Activated CD4-positive, alpha-beta T cell treated with anti-CD3 and anti-CD28 coated beads, Interleukin-2, Interleukin-6, amounts not matched to agents 100 ng/mL and 50 ng/mL, durations not matched to agents 16 hours and 8 hours (primary cell): Measurements from ENCODE around the gene LYPD6B.

Experiments
- DNase-seq: peaks from one replicate; pipeline ENCODE4 v3.0.0-alpha.2; 2020

LYPD6B gene

DNA sequence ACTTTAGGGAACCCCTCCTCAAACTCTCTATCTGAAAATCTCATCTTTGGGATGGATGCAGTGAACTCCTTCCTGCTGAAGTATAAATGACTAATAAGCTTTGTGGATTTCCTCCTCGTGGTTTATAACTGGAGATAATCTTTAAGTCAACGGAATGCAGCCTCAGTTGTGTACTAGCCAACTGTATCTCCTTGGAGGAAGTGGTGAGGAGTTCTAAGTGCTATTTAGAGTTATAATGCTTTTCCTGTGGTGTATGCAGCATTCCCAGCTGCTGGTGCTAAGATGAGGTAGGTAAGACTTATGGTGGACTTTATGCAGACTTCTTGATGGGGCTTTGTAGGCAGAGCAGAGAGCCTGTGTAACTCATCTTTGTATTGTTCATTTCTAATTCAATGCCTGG is 90.9 kb downstream of the LYPD6B start:
- DNase-seq = no peak

GRCh38 chr2:149132339-149132738 is 93.8 kb downstream of the LYPD6B start:
- DNase-seq = no peak

GRCh38 chr2:149132901-149133300 is 94.4 kb downstream of the LYPD6B start:
- no peak for DNase-seq

DNA sequence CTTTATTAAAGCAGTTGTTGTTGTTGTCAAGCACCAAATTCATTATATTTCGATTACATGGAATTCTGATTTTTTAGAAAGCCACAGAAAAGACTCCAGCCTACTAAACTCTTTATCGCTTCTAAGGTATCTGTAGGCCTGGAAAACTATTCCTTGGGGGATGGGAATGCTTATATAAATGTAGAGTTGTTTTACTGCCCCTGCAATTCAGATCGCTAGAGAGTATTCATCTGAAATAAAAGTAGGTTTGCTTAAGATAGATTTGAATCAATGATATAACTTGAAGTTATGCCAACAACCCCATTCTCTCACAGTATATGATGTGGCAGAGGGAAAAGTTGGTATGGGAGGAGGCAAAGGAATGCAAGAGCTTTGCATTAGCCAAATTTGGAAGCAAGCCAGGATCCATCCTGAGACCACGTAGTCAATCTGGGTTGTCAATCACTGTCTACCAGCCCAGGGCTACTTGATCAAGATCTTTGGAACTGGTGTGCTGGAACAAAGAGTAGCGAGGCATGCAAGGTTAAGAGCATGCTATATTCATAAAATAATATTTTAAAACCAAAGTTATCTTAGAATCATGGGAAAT is 95.9 kb downstream of the LYPD6B start:
- DNase-seq = no peak

GRCh38 chr2:149136111-149136510 is 97.6 kb downstream of the LYPD6B start:
- no peak for DNase-seq

DNA sequence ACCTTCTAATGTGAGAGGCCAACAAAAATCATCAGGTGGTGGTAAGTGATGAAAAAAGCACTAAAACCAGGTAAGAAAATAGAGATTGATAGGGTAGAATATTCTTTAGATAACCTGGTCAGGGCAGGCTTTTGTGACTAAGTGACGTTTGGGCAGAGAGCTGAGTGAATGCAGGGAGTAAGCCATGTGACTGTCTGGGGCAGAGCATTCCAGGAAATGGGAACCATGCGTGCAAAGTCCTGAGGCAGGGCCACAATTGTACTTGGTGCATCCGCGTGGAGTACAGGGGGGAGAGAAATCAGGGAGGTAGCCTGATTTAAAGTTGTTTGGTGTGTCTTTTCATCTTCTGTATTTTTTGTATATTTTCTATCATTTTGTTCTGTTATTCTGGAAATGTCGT is 102.5 kb downstream of the LYPD6B start:
- no peak for DNase-seq

- DNase-seq = no peak
These were observed 105.2 kb downstream of the LYPD6B start for GRCh38 chr2:149143734-149144133.

- DNase-seq = no peak
These were observed 107.1 kb downstream of the LYPD6B start for GRCh38 chr2:149145314-149146295.

DNA sequence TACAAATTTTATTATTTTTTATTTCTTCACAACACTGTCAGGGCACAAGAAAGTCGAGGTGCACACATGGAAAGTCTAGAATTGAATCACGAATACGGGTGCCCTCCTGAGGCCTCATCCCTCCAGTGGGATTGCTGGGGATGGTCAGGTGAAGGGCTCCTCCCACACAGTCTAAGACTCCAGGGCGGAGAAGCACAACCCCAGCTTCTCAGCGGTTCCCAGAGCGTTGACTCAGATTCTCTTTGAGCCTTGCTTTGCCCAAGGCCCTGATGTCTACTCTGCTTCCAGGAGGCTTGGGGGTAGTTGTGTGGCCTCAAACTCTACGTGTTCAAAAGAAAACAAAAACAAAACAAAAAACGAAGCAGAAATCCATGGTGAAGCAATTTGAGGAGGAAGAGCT is 108.4 kb downstream of the LYPD6B start:
- DNase-seq = no peak

DNA sequence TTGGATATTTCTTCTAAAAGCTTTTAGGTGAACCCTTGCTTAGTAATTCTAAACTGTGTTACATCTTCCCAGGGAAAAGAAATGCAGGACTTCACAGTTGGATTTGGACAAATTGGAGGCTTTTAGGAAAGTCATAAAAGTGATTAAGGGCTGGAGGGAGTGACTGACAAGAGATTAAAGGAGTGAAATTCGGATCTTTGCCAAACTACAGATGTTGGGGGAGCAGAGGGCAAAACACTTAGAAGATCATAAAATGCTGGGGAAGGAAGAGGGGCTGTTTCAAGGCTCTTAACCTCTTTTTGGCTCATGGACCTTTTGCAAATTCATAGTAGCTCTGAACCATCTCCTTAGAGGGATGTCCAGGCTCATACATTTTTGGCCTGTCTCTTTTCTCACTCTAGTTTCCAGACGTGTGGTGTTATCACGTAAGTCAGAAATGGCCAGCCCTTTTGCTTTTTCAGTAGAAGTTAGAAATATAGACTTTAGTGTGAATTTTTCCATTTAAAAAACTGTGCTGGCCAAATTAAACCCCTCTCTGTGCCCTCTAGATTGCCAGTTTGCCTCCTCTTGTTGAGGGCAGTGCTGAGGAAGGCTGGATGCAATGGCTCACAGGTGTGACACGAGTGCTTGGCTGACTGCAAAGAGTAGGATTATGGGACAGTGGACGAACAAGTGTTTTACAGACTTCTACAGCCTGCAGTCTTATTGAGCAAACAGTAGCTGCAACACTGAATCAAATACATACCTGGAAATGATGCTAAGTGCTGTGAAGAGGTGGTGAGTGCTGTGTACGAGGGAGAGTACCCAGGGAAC is 109.9 kb downstream of the LYPD6B start:
- DNase-seq = no peak

- DNase-seq = no peak
These were observed 110.5 kb downstream of the LYPD6B start for GRCh38 chr2:149149007-149149297.

GRCh38 chr2:149152469-149152953 is 114.0 kb downstream of the LYPD6B start:
- DNase-seq = no peak

DNA sequence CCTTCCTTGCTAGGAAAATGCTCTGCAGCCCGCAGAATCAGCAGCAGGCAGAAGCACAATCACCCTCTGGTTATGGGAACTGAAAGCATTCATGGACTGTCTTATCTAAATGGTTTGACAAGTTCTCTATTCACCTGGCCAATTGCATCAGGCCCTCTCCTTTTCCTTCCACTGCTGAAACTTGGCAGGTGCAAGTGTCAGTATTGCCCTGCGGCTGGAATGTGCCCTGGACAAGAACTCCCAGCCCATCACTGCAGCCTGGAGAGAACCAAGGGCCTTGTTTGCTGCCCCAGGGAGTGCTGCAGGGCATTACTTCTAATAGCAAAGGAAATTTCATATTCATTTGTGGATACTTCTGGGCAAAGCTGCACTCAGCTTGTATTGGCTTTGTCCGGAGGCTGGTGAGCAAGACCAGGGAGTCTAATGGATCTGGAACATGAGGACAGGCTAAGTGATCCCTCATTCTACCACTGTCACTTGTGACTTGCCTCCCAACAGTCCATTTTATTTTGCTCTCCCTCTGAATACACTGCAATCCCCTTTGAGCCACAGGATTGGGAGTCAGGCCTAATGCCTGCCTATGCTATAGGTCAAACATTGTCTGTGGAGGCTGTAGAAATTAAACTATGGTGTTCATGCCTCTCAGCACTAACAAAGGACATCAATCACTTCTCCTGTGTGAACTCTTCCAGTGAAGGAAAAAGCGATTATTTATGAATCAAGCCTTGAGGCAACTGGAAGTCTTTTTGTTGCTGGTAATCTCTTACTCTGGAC is 116.9 kb downstream of the LYPD6B start:
- DNase-seq = no peak

- no peak for DNase-seq
These were observed 117.5 kb downstream of the LYPD6B start for GRCh38 chr2:149155988-149156387.

DNA sequence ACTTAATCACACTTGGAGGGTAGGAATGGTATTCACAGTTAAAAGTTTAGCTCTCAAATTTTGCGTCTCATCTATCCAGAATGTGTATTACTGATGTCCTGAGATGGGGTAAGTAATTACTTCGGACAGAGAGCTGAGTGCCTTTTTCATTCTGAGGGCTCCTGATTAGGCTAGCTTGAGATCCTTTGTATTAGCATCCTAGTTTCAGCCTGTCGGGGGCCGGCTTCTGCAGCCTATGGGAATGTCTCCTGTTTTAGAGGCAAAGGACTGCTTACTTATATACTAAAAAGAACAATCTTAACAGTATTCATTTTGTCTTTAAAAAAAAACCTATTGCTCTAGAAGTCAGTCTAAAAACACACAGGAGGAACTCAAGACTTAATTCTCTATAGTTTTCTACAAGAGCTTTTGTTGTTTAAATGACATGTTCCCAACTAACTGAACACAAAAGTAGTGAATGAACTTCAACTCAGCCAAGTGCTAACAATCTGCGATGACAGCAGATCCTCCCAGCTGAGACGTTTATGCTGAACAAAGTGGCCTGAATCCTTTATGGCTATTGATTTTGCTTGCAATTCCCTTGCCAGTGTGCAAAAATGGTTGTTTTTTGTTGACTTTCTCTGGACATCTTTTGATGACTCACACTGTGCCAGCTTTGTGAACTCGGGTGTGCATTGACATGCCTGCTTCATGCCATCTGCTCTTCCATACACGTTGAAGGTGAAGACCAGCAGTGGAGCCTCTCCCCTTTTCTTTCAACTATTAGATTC is 118.7 kb downstream of the LYPD6B start:
- no peak for DNase-seq

GRCh38 chr2:149158957-149159356 is 120.5 kb downstream of the LYPD6B start:
- DNase-seq = no peak

DNA sequence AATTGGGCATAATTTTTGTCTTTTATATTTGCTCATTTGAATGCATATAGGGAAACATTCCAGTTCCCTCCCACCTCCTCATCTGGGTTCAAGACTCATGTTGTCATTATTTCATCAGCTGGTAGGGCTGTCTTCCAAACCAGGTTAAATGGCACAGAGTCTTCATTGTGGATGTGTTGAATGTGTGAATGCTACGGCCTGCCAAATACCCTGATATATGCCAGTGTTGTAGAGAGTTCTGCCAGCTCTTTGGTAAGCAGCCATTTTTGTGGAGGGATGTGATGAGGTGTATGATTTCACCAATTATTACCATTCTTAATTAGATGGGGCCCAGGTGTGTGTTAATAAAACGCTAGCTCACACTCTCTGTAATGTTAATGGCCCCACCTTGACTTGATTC is 121.7 kb downstream of the LYPD6B start:
- no peak for DNase-seq

DNA sequence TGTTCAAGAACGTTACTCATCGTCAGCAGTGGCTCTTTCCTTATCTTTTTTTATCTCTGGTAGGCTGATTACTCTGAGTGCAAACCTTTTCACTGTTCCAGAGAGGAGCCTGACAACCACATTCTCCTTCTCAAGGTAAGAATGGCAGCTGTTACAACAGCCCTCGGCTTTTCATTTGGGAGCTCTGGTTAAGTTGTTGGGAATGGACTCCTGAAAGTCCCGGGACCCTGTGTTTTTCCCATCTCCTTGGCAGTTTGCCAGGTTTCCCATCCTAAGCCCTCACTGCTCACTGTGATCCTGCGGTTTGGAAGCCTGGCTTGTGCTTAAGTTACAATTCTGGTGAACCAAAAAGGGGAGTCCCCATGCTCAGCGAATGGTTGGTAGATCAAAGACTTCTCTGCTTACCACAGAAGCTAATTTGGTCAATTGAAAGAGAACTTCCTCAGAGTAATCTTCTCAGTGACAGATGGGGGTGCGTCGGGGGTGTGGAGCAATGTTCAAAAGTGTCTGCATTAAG is 122.3 kb downstream of the LYPD6B start:
- DNase-seq = peak; percentile 16

GRCh38 chr2:149161481-149162225 is 123.2 kb downstream of the LYPD6B start:
- no peak for DNase-seq

- no peak for DNase-seq
These were observed 125.8 kb downstream of the LYPD6B start for GRCh38 chr2:149164296-149164695.

DNA sequence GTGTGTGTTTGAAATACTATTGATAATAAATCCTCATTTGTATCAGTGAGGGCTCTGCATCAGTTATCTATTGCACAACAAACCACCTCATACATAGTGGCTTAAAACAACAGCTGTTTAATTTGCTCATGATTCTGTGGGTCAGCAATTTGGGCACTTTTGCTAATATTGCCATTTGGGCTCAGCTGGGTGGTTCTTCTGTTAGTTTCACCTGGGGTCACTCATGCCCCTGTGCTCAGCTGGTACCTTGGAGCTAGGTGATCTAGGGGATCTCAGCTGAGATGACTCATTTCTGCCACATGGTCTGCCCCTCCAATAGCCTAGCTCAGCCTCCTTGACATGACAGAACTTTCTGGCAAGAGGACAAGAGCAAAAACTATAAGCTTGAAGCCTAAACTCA is 126.3 kb downstream of the LYPD6B start:
- DNase-seq = no peak
